Measurements from ENCODE around the gene MISP3. TPM values are rescaled to one million over a fixed set of nuclear protein-coding genes. Genes with fewer than 3 reads are reported as not detected.

The MISP3 gene
- polyA plus RNA-seq, 1 donor (not counting 4 experiments of a cell fraction or from before 2014, with no cell fraction given): 0.79 TPM

GRCh38 chr19:14055396-14055795, 17.2 kb upstream of the MISP3 start:
- H4K20me1 ChIP-seq (ENCODE audit: control insufficient read depth, extremely low read depth, insufficient read depth, low read length): no peaks in the 10 kb centered on the region
- H3K36me3 ChIP-seq (ENCODE audit: control insufficient read depth in 2 of 2, extremely low read depth in 1 of 2, insufficient read depth in 2 of 2, low read length in 2 of 2): peaks cover 0 to 2% of the 10 kb centered on the region in 2 experiments
- H3K4me1 ChIP-seq (ENCODE audit: control insufficient read depth, extremely low read depth, insufficient read depth, low read length): no peaks in the 10 kb centered on the region
- no peak overlapping the region for H3K4me3 ChIP-seq (ENCODE audit: control insufficient read depth in 2 of 3, extremely low read depth in 1 of 3, insufficient read depth in 2 of 3, low read depth in 1 of 3, low read length in 3 of 3)
- dilution Hi-C loops (cut with MboI; ENCODE audit: extremely low pct_ligation_motif_present, low sequenced_read_pairs): no loop called here
- H3K79me2 ChIP-seq (ENCODE audit: control insufficient read depth, insufficient read depth, low read length): no peaks in the 10 kb centered on the region
- DNase-seq (ENCODE audit: low read depth, low spot score) (no peak), FAIRE-seq (no peak)
- H3K9ac ChIP-seq (ENCODE audit: control insufficient read depth, extremely low read depth, insufficient read depth, low read length): no peak overlapping the region
- H3K27ac ChIP-seq (ENCODE audit: control insufficient read depth, insufficient read depth, low read length): no peak overlapping the region
- H3K9me3 ChIP-seq (ENCODE audit: control insufficient read depth, low read depth, low read length): no peaks in the 10 kb centered on the region
- no peak overlapping the region for H3K4me2 ChIP-seq (ENCODE audit: control insufficient read depth, extremely low read depth, insufficient read depth, low read depth, low read length)
- no peaks in the 10 kb centered on the region for H3K9me1 ChIP-seq (ENCODE audit: control insufficient read depth, extremely low read depth, insufficient read depth, low read length)
- no peak overlapping the region for H2AFZ ChIP-seq (ENCODE audit: control insufficient read depth, low read length)
- TF ChIP-seq EZH2 (IDR thresholded peaks at IDR 0.05; ENCODE audit: low read length) (no peak), CTCF (optimal IDR thresholded peaks at IDR 0.05 in 1 of 3, IDR thresholded peaks at IDR 0.05 in 1 of 3, conservative IDR thresholded peaks at IDR 0.05 in 1 of 3; ENCODE audit: extremely low read depth in 1 of 3, insufficient read depth in 2 of 3, low read length in 3 of 3) (no peak)
- peaks cover 34% of the 10 kb centered on the region for H3K27me3 ChIP-seq (ENCODE audit: control insufficient read depth, extremely low read depth, insufficient read depth, low read length)

GRCh38 chr19:14056069-14056666, 16.4 kb upstream of the MISP3 start:
- no peak for FAIRE-seq
- dilution Hi-C loops (cut with MboI; ENCODE audit: extremely low pct_ligation_motif_present, low sequenced_read_pairs): no loop called here

More at GRCh38 chr19:14056069-14056666, 16.4 kb upstream of the MISP3 start:
- H3K4me1 ChIP-seq (ENCODE audit: control insufficient read depth, extremely low read depth, insufficient read depth, low read length): no peaks in the 10 kb centered on the region
- no peaks in the 10 kb centered on the region for H3K36me3 ChIP-seq (ENCODE audit: control insufficient read depth in 2 of 2, extremely low read depth in 1 of 2, insufficient read depth in 2 of 2, low read length in 2 of 2)
- H3K27ac ChIP-seq (ENCODE audit: control insufficient read depth, insufficient read depth, low read length): no peak overlapping the region
- no peak overlapping the region for H3K4me2 ChIP-seq (ENCODE audit: control insufficient read depth, extremely low read depth, insufficient read depth, low read depth, low read length)
- H3K9ac ChIP-seq (ENCODE audit: control insufficient read depth, extremely low read depth, insufficient read depth, low read length): no peak overlapping the region
- no peak overlapping the region for H3K4me3 ChIP-seq (ENCODE audit: control insufficient read depth in 2 of 3, extremely low read depth in 1 of 3, insufficient read depth in 2 of 3, low read depth in 1 of 3, low read length in 3 of 3)
- H3K9me1 ChIP-seq (ENCODE audit: control insufficient read depth, extremely low read depth, insufficient read depth, low read length): no peaks in the 10 kb centered on the region
- peaks cover 40% of the 10 kb centered on the region for H3K27me3 ChIP-seq (ENCODE audit: control insufficient read depth, extremely low read depth, insufficient read depth, low read length)
- DNase-seq (ENCODE audit: low read depth, low spot score): no peak
- no peaks in the 10 kb centered on the region for H3K79me2 ChIP-seq (ENCODE audit: control insufficient read depth, insufficient read depth, low read length)
- no peaks in the 10 kb centered on the region for H4K20me1 ChIP-seq (ENCODE audit: control insufficient read depth, extremely low read depth, insufficient read depth, low read length)
- no peak for TF ChIP-seq EZH2 (IDR thresholded peaks at IDR 0.05; ENCODE audit: low read length)
- no peak for TF ChIP-seq CTCF (optimal IDR thresholded peaks at IDR 0.05 in 1 of 3, IDR thresholded peaks at IDR 0.05 in 1 of 3, conservative IDR thresholded peaks at IDR 0.05 in 1 of 3; ENCODE audit: extremely low read depth in 1 of 3, insufficient read depth in 2 of 3, low read length in 3 of 3)
- H2AFZ ChIP-seq (ENCODE audit: control insufficient read depth, low read length): no peak overlapping the region
- no peaks in the 10 kb centered on the region for H3K9me3 ChIP-seq (ENCODE audit: control insufficient read depth, low read depth, low read length)
